Measurements from ENCODE around the gene TOR1B.

- TF ChIP-seq POLR2A (IDR thresholded peaks at IDR 0.05) (no peak), EP300 (IDR thresholded peaks at IDR 0.05) (no peak)
- TF ChIP-seq, protein P1, sequence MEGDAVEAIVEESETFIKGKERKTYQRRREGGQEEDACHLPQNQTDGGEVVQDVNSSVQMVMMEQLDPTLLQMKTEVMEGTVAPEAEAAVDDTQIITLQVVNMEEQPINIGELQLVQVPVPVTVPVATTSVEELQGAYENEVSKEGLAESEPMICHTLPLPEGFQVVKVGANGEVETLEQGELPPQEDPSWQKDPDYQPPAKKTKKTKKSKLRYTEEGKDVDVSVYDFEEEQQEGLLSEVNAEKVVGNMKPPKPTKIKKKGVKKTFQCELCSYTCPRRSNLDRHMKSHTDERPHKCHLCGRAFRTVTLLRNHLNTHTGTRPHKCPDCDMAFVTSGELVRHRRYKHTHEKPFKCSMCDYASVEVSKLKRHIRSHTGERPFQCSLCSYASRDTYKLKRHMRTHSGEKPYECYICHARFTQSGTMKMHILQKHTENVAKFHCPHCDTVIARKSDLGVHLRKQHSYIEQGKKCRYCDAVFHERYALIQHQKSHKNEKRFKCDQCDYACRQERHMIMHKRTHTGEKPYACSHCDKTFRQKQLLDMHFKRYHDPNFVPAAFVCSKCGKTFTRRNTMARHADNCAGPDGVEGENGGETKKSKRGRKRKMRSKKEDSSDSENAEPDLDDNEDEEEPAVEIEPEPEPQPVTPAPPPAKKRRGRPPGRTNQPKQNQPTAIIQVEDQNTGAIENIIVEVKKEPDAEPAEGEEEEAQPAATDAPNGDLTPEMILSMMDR (IDR thresholded peaks at IDR 0.05) = no peak
These were observed 34.5 kb upstream of the TOR1B start for GRCh38 chr9:129768486-129768885.

Measured in tibial nerve (tissue), 4 donors.